ENCODE data around the gene PFKFB3. TPM values are rescaled to one million over a fixed set of nuclear protein-coding genes. Genes with fewer than 3 reads are reported as not detected.

Gene PFKFB3
- total and polyA plus RNA-seq, 2 of the 13 experiments (the other 11 are each of a cell fraction or from before 2014, with no cell fraction given): 1.2 to 13.3 TPM

DNA sequence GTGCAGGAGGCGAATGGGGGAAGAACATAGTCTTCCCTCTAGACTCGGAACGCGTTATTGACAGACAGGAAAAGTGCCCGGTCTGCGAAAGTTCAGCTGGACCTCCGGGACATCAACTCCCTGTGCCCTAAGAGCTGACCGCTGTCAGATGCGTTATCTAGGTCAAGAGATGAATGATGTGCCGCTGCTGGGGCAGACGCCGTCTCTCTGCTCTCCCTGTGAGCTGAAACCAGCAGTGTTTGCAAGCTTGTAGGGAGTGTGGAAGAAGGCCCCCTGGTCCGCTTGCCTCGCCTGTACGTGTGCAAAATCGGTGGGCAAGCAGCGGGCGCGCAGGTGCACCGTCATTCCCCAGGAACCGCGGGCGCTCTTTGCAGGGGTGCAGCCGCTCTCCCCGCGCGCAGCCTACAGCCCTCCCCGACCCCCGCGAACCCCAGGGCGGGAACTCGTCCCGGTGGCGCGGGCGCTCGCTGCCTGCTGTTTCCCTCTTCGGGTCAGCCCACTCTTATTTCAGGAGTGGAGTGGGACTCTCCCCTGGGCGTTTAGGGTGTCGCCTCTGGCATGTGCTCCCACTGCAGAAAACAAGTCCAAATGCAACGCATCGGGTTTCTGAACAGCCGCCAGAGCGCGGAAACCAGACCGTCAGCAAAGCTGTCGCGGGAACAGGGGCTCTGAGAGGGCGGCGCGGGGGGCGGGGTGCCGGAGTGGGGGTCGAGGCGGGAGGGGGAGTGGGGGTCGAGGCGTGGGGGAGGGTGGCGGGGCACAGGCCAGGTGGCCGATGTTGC lies 1.8 kb upstream of the PFKFB3 start (continued):
- TF ChIP-seq ATF3 (CRISPR knock-in tag; IDR thresholded peaks at IDR 0.05): no peak
- no peak for TF ChIP-seq ZBTB4 (CRISPR knock-in tag; IDR thresholded peaks at IDR 0.05; ENCODE audit: borderline replicate concordance)
- TF ChIP-seq ZNF331 (CRISPR knock-in tag; IDR thresholded peaks at IDR 0.05): no peak
- TF ChIP-seq RBM39 (IDR thresholded peaks at IDR 0.05; ENCODE audit: low read depth, low read length, poor library complexity, severe bottlenecking): no peak
- TF ChIP-seq TOE1 (CRISPR knock-in tag; IDR thresholded peaks at IDR 0.05): no peak
- TF ChIP-seq, protein P1, sequence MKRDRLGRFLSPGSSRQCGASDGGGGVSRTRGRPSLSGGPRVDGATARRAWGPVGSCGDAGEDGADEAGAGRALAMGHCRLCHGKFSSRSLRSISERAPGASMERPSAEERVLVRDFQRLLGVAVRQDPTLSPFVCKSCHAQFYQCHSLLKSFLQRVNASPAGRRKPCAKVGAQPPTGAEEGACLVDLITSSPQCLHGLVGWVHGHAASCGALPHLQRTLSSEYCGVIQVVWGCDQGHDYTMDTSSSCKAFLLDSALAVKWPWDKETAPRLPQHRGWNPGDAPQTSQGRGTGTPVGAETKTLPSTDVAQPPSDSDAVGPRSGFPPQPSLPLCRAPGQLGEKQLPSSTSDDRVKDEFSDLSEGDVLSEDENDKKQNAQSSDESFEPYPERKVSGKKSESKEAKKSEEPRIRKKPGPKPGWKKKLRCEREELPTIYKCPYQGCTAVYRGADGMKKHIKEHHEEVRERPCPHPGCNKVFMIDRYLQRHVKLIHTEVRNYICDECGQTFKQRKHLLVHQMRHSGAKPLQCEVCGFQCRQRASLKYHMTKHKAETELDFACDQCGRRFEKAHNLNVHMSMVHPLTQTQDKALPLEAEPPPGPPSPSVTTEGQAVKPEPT (CRISPR knock-in tag; IDR thresholded peaks at IDR 0.05; ENCODE audit: low read depth): 0 out of 2 replicates have a peak, but pooled peaks have one; percentile 43
- no peak for TF ChIP-seq KAT7 (CRISPR knock-in tag; IDR thresholded peaks at IDR 0.05; ENCODE audit: borderline replicate concordance)
- TF ChIP-seq CTCF (CRISPR knock-in tag; IDR thresholded peaks at IDR 0.05): no peak
- TF ChIP-seq, protein P2, sequence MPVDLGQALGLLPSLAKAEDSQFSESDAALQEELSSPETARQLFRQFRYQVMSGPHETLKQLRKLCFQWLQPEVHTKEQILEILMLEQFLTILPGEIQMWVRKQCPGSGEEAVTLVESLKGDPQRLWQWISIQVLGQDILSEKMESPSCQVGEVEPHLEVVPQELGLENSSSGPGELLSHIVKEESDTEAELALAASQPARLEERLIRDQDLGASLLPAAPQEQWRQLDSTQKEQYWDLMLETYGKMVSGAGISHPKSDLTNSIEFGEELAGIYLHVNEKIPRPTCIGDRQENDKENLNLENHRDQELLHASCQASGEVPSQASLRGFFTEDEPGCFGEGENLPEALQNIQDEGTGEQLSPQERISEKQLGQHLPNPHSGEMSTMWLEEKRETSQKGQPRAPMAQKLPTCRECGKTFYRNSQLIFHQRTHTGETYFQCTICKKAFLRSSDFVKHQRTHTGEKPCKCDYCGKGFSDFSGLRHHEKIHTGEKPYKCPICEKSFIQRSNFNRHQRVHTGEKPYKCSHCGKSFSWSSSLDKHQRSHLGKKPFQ (CRISPR knock-in tag; IDR thresholded peaks at IDR 0.05; ENCODE audit: insufficient replicate concordance): no peak
- TF ChIP-seq ZNF354B (CRISPR knock-in tag; IDR thresholded peaks at IDR 0.05): no peak
- no peak for TF ChIP-seq KLF12 (CRISPR knock-in tag; IDR thresholded peaks at IDR 0.05; ENCODE audit: borderline replicate concordance)
- TF ChIP-seq ZNF687 (CRISPR knock-in tag; IDR thresholded peaks at IDR 0.05): peak; percentile 64; the same call in 1 of the 2 replicates
- no peak for TF ChIP-seq ZNF382 (CRISPR knock-in tag; IDR thresholded peaks at IDR 0.05; ENCODE audit: borderline replicate concordance)
- no peak for TF ChIP-seq GTF3A (CRISPR knock-in tag; conservative IDR thresholded peaks at IDR 0.05)
